Esophagus muscularis mucosa (tissue), 4 donors: Measurements from ENCODE around the gene PRKAG2. TPM values are rescaled to one million over a fixed set of nuclear protein-coding genes. Genes with fewer than 3 reads are reported as not detected.

ENCODE experiments used
- DNase-seq: peaks from one replicate; pipeline ENCODE4 v3.0.0-alpha.2; 2017; ENCODE audit errors: extremely low spot score
- H3K27ac ChIP-seq, 4 donors: fragments of 200-600 bp; sonication (generic); replicated peaks in 1 of 4; 1 replicate in 3 of 4; 2 replicates in 1 of 4; pipeline ENCODE4 v1.5.1; 2016 to 2019; ENCODE audit warnings: mild to moderate bottlenecking in 1 of 4
- H3K27me3 ChIP-seq, 4 donors: fragments of 200-600 bp; sonication (generic); one replicate each; pipeline versions ENCODE4 v1.5.1 to v1.6.0; 2016 to 2019
- H3K36me3 ChIP-seq, 4 donors: fragments of 200-600 bp; sonication (generic); one replicate each; pipeline ENCODE4 v1.5.1; 2016 to 2019
- H3K4me1 ChIP-seq, 4 donors: fragments of 200-600 bp; sonication (generic); one replicate each; pipeline ENCODE4 v1.5.1; 2016 to 2019
- H3K4me3 ChIP-seq, 4 donors: fragments of 200-600 bp; sonication (generic); 1 replicate in 2 of 4; 2 replicates in 2 of 4; pipeline ENCODE4 v1.5.1; 2016 to 2019; ENCODE audit warnings: mild to moderate bottlenecking in 4 of 4, moderate library complexity in 1 of 4
- H3K9me3 ChIP-seq, 4 donors: fragments of 200-600 bp; sonication (generic); 1 replicate in 3 of 4; 2 replicates in 1 of 4; pipeline ENCODE4 v1.5.1; 2016 to 2019
- EP300 ChIP-seq: sonication (generic); formaldehyde crosslinking; IDR thresholded peaks from one replicate; pipeline ENCODE4 v1.6.1; 2017; ENCODE audit warnings: antibody characterized with exemption
- POLR2A ChIP-seq: fragments of 450-650 bp; IDR thresholded peaks from one replicate; pipeline ENCODE4 v1.6.1; 2017; ENCODE audit warnings: antibody characterized with exemption, moderate library complexity, mild to moderate bottlenecking, low read depth
- POLR2AphosphoS5 ChIP-seq, 2 donors: sonication (generic); formaldehyde crosslinking; IDR thresholded peaks; one replicate each; pipeline ENCODE4 v1.6.1; 2017; ENCODE audit warnings: antibody characterized with exemption in 2 of 2
- WGBS: methylation state at CpG from one replicate; pipeline ENCODE4 v1.1.5; 2018; 5-methylcytosine and 5-hydroxymethylcytosine counted together
- intact Hi-C: fragments of 100-400 bp; cut with DNase I; formaldehyde crosslinking; loops from one replicate; pipeline ENCODE4 v1.15.1; 2023
- total RNA-seq, 4 donors: library from RNA; depleted of rRNA; stranded (reverse); fragments of >200 nt; gene quantifications; one replicate each; pipeline versions ENCODE4 v1.1.0 to v1.2.1, GENCODE V29; 2016
- TF ChIP-seq, protein P1 (sequence below), 3 experiments: fragments of 200-600 bp in 2 of 3; fragments of 450-650 bp in 1 of 3; sonication (generic) in 2 of 3; IDR thresholded peaks; one replicate each; pipeline ENCODE4 v1.5.1; 2017 to 2019; ENCODE audit warnings: antibody characterized with exemption in 3 of 3, mild to moderate bottlenecking in 2 of 3, moderate library complexity in 1 of 3

The PRKAG2 gene
- total RNA-seq, 4 donors from 2014 or later, result 51.3 to 97.2 (median 77.5) TPM

DNA sequence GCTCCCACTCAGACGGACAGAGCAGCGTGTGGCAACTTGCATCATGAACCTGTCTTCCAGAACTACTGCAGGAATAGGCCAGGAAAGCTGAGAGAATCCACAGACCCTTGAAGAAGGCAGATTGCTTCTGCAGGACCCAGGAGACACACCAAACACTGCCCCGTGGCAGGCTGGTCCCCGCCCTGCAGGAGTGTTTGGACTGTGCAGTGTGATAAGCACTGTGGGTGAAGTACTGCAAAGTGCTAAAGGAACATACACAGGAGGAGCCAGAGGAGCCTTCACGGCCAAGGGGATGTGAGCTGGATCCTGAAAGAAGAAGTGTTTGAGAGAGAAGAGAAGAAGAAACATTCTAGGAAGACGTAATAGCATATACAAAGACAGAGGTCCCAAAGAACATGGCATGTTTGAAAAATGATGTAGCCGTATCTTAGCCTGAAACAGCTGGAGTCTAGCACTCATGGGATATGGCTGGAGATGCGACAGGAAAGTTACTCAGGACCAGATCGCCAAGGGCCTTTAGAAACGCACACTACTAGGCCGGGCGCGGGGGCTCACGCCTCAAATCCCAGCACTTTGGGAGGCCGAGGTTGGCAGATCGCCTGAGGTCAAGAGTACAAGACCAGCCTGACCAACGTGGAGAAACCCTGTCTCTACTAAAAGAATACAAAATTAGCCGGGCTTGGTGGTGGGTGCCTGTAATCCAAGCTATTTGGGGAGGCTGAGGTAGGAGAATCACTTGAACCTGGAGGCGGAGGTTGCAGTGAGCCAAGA, 260.3 kb downstream of the PRKAG2 start:
- TF ChIP-seq POLR2A (no peak), POLR2AphosphoS5 (IDR thresholded peaks at IDR 0.05) (no peak), EP300 (no peak)
- TF ChIP-seq, protein P1, sequence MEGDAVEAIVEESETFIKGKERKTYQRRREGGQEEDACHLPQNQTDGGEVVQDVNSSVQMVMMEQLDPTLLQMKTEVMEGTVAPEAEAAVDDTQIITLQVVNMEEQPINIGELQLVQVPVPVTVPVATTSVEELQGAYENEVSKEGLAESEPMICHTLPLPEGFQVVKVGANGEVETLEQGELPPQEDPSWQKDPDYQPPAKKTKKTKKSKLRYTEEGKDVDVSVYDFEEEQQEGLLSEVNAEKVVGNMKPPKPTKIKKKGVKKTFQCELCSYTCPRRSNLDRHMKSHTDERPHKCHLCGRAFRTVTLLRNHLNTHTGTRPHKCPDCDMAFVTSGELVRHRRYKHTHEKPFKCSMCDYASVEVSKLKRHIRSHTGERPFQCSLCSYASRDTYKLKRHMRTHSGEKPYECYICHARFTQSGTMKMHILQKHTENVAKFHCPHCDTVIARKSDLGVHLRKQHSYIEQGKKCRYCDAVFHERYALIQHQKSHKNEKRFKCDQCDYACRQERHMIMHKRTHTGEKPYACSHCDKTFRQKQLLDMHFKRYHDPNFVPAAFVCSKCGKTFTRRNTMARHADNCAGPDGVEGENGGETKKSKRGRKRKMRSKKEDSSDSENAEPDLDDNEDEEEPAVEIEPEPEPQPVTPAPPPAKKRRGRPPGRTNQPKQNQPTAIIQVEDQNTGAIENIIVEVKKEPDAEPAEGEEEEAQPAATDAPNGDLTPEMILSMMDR (IDR thresholded peaks at IDR 0.05), result no peak
- intact Hi-C loops, result no loop called here
- Histone ChIP-seq H3K4me3 (no peak overlapping the region), H3K27ac (peak overlapping the region in 1 of 4 donors; percentile 39), H3K36me3 (peaks cover 0 to 29% (median 4%) of the 10 kb centered on the region in 4 donors), H3K4me1 (peaks cover 3 to 20% (median 18%) of the 10 kb centered on the region in 4 donors), H3K9me3 (no peaks in the 10 kb centered on the region), H3K27me3 (no peaks in the 10 kb centered on the region)
- WGBS, result 68% methylated on average over 19 of the region's 19 CpGs
- DNase-seq, result no peak

DNA sequence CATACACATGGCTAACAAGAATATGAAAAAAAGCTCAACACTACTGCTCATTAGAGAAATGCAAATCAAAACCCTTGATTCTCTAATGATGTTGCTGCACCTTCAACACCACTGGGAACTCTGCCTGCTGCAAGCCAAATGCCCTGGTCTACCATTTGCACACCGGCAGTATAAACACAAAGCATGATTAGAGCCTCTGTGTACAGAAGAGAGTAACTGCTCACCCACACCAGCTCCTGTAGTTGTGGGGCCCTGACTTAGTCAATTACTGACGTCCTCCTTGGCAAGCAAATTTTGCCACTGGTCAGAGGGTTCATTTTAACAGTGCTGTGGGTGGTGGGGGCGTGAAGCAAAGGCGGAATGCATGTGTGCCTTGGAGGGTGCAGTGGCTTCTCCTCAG, 261.1 kb downstream of the PRKAG2 start:
- no peak overlapping the region for H3K4me3 ChIP-seq
- H3K27ac ChIP-seq, result no peak overlapping the region
- H3K27me3 ChIP-seq, result no peaks in the 10 kb centered on the region
- 69% methylated on average over 4 of the region's 4 CpGs for WGBS
- intact Hi-C loops, result no loop called here
- no peak for DNase-seq
- peaks cover 3 to 20% (median 18%) of the 10 kb centered on the region in 4 donors for H3K4me1 ChIP-seq
- H3K36me3 ChIP-seq, result peaks cover 0 to 38% (median 11%) of the 10 kb centered on the region in 4 donors
- H3K9me3 ChIP-seq, result no peaks in the 10 kb centered on the region
- TF ChIP-seq POLR2A (no peak), EP300 (no peak)
- TF ChIP-seq, protein P1 (IDR thresholded peaks at IDR 0.05), result no peak

DNA sequence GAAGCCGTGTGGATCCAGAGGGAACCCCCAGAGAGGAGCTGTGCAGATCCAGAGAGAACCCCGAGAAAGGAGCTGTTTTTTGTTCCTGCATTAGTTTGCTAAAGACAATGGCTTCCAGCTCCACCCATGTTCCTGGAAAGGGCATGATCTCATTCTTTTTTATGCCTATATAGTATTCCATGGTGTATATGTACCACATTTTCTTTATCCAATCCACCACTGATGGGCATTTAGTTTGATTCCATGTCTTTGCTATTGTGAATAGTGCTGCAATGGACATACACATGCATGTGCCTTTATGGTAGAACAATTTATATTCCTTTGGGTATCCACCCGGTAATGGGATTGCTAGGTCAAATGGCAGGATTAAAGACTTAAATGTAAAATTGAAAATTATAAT, 261.9 kb downstream of the PRKAG2 start:
- intact Hi-C loops, result no loop called here
- peaks cover 3 to 20% (median 18%) of the 10 kb centered on the region in 4 donors for H3K4me1 ChIP-seq
- no peak overlapping the region for H3K27ac ChIP-seq
- no peak for DNase-seq
- H3K4me3 ChIP-seq, result no peak overlapping the region
- H3K9me3 ChIP-seq, result no peaks in the 10 kb centered on the region
- TF ChIP-seq POLR2AphosphoS5 (IDR thresholded peaks at IDR 0.05), result no peak
- TF ChIP-seq POLR2A, result no peak
- TF ChIP-seq EP300, result no peak
- peaks cover 0 to 41% (median 13%) of the 10 kb centered on the region in 4 donors for H3K36me3 ChIP-seq
- no peaks in the 10 kb centered on the region for H3K27me3 ChIP-seq
- 97% methylated on average over 3 of the region's 3 CpGs for WGBS

DNA sequence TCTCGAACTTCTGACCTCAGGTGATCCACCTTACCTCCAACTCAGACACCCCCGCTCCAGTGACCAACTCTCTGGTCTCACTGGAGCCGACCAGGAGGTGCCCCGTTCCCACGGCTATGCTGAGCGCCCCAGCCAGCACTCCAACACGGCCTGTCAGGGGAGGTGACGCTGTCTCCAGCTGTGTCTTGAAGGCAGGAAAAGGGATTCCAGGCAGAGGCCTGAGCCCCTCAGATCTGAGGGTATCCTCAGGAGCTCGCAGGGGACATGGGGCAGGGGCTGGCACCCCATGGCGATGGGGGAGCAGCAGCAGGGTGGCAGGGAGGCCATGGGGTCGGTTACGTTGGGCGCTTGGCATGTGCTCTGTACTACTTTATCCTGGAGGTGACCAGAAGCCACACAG, 262.9 kb downstream of the PRKAG2 start:
- Histone ChIP-seq H3K27ac (no peak overlapping the region), H3K9me3 (no peaks in the 10 kb centered on the region), H3K4me3 (no peak overlapping the region), H3K4me1 (peaks cover 3 to 21% (median 19%) of the 10 kb centered on the region in 4 donors), H3K27me3 (no peaks in the 10 kb centered on the region), H3K36me3 (peaks cover 0 to 40% (median 15%) of the 10 kb centered on the region in 4 donors)
- no peak for DNase-seq
- intact Hi-C loops, result no loop called here
- TF ChIP-seq POLR2A, result no peak
- TF ChIP-seq, protein P1 (IDR thresholded peaks at IDR 0.05), result no peak
- TF ChIP-seq EP300, result no peak
- TF ChIP-seq POLR2AphosphoS5 (IDR thresholded peaks at IDR 0.05), result no peak
- WGBS, result 99% methylated on average over 12 of the region's 13 CpGs

DNA sequence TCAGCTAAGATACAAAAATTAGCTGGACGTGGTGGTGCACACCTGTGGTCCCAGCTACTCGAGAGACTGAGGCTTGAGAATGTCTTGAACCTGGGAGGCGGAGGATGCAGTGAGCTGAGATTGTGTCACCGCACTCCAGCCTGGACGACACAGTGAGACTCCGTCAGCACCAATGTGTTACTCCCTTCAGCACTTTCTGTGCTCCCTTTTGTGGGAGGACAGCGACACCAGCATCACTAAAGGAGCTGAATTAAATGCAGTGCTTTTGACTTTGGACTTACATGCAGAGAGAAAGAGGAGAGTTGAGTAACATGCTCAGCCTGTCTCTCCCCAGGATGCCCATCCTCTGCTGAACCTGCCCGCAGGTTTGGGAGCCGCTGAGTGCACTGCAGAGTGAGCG, 265.0 kb downstream of the PRKAG2 start:
- no peak for DNase-seq
- 89% methylated on average over 10 of the region's 10 CpGs for WGBS
- Histone ChIP-seq H3K9me3 (no peaks in the 10 kb centered on the region), H3K4me3 (no peak overlapping the region), H3K27me3 (no peaks in the 10 kb centered on the region), H3K27ac (no peak overlapping the region), H3K36me3 (peaks cover 0 to 36% (median 15%) of the 10 kb centered on the region in 4 donors), H3K4me1 (peaks cover 3 to 34% (median 28%) of the 10 kb centered on the region in 4 donors)
- intact Hi-C loops, result no loop called here
- TF ChIP-seq, protein P1 (IDR thresholded peaks at IDR 0.05), result no peak
